SW 1271 (cell line): ENCODE results near the gene SASH1.

Experiments used
- DNase-seq, 2 experiments: peaks; one replicate each; lab custom pipeline; 2025; lab: John Stamatoyannopoulos, UW

The SASH1 gene

GRCh38 chr6:148404456-148405054, 61.9 kb downstream of the SASH1 start:
- DNase-seq: no peak

- DNase-seq: no peak
Observed at GRCh38 chr6:148405894-148406293, 63.3 kb downstream of the SASH1 start.

GRCh38 chr6:148406579-148407371, 64.1 kb downstream of the SASH1 start:
- no peak for DNase-seq

GRCh38 chr6:148407372-148407771, 64.7 kb downstream of the SASH1 start:
- peak in 1 of 2 experiments; percentile 21 for DNase-seq

GRCh38 chr6:148413321-148414091, 70.9 kb downstream of the SASH1 start:
- DNase-seq: no peak

DNA sequence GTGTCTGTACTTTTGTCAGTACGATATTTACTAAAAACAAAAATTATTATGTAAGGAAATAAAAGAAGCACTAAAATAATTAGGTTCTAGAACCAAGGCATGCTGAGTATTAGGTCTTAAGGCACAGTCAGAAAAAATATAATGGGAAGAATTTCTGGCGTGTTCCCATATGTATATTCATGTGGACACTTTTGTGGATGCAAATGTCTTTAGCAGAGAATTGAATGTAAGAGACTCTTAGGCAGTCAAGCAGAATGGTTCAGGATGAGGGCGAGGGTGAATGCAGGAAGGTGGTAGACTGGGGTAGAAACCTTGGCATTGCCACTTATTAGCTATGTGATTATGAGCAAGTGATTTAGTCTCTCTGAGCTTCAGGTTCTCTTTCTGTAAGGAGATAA, 71.5 kb downstream of the SASH1 start:
- DNase-seq: no peak

DNA sequence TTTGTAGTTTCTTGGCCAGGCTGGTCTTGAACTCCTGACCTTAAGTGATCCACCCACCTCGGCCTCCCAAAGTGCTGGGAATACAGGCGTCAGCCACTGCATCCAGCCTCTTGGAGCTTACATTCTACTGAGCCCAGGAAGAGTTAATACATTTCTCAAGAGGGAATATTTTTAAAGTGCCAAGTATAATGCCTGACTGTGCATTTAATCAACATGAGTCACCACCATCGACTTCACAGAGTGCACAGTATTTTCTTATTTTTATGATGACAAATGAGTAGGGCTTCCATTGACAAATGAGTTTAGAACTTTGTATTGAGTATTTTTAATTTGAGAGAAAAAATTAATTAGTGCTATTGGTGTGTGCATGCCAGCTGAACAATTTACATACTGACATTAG, 72.2 kb downstream of the SASH1 start:
- peak in 1 of 2 experiments; percentile 41 for DNase-seq

GRCh38 chr6:148415511-148416260, 73.0 kb downstream of the SASH1 start:
- no peak for DNase-seq

GRCh38 chr6:148416330-148416965, 73.8 kb downstream of the SASH1 start:
- DNase-seq: no peak

- DNase-seq: no peak
Observed at GRCh38 chr6:148417045-148417444, 74.4 kb downstream of the SASH1 start.

DNA sequence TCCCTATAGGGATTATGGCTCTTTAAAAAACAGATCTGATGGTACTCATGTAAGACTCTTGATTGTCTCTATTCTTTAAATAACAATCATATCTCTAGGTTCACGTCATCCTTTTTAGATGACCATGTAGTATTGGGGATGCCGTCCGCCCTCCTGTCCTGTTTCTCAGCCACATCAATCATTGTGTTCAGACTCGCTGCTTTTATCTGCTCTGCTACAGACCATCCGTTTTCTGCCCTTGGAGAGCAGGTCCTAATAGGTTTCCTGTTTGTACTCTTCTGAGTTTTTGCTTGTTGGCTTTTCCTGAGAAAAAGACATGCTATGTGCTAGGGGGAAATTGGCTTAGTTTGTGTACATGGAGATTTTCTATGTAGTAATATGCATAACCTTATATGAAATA, 76.8 kb downstream of the SASH1 start:
- no peak for DNase-seq

DNA sequence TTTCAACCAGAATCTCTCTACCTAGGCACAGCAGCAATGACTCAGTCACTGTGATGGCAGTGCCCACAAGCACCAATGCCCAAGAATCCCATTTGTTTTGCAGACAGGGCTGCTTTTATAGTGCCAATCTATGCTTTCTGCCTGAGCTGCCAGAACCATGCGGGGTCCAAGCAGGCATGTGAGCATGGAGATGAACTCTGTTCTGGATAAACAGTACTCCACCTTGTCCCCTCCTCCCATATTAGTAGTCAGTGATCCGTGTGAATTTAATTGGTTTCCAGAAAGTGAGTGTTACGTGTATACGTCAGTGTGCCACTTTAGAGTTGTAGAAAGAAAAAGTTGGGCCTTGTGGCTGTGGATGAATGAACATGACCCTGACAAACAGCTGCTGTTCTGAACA, 79.4 kb downstream of the SASH1 start:
- no peak for DNase-seq

DNA sequence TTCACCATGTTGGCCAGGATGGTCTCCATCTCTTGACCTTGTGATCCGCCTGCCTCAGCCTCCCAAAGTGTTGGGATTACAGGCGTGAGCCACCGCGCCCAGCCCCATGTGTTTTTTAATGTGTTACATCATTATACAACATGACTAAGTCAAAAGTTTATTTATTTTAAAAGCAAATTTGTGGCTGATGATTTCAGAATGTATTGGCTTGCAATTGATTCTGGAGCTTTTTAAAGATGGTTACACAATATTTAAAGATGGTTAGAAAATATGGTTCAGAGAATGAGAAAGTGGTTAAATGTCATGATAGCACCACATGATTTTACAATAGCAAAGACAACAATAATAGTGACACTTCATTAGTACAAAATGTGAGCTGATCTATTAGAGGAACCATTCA, 80.5 kb downstream of the SASH1 start:
- no peak for DNase-seq

DNA sequence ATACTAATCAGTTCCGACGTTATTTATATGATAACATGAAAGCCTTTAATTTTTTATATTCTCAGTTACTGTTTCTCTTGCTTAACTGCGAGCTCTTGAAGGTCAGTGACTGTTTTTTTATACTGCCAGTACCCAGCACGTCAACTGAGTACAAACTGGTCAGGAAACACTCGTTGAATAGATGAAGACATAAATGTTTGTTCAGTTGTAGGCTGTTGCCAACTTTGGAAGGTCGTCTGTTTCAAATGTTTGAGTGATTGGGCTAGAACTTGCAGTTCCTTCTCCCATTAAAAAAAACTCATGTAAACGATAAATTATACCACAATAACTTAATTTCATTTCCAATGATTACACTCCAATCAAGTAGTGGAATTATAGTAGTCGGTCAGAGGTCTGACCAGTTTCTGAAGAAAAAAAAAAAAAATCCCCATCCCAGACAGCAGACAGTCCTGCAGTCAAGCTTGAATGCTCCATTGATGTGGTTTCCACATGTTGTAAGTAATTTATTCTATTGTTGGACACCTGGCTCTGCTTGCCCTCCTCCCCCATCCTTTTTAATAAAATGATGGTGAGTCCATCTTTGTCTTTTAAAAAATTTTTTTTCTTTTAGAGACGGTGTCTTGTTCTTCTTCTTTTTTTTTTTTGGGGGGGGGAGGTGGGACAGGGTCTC, 81.1 kb downstream of the SASH1 start:
- no peak for DNase-seq

DNA sequence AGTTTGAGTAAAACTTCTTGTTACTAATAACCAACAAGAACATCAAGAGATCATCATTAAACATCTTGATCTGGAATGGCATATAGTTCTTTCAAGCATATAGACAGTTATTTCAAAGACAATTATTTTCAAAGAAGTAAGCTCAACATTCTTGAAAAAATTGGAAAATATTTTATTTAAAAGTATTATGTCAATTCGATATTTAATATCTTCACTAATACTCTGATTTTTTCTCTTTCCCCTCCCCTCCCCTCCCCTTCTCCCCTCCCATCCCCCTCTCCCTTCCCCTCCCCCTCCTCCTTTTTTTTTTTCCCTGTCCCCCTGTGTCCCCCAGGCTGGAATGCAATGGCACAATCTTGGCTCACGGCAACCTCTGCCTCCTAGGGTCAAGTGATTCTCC, 82.8 kb downstream of the SASH1 start:
- no peak for DNase-seq

- no peak for DNase-seq
Observed at GRCh38 chr6:148426317-148426977, 83.8 kb downstream of the SASH1 start.

DNA sequence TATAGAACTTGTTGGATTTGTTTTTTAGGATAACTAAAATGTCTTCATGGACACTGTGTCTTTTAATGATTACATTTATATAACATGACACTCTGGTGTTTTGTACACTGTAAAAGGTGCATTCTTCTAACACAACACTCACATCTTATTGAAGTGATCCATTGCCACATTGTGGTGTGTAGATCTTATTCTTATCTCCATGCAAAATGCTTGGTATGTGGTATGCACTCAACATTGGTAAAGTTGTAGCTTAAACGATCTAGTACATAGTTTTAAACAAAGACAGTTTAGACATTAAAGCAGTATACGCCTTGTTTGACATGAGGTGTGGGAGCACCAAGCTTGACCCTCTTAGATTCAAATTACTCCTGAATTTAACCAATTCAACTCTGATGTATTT, 84.7 kb downstream of the SASH1 start:
- DNase-seq: no peak

DNA sequence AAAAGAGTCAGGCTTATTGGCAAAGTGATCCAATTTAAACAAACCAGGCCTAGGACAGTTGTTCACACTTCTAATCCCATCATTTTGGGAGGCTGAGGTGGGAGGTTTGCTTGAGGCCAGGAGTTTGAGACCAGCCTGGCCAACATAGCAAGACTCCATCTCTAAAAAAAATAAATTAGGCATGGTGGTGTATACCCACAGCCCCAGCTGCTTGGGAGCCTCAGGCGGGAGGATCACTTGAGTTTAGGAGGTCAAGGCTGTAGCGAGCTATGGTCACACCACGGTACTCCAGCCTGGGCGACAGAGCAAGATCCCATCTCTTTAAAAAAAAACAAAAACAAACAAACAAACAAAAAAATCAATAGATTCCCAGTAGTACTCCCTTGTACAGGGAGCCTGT, 86.8 kb downstream of the SASH1 start:
- DNase-seq: no peak

DNA sequence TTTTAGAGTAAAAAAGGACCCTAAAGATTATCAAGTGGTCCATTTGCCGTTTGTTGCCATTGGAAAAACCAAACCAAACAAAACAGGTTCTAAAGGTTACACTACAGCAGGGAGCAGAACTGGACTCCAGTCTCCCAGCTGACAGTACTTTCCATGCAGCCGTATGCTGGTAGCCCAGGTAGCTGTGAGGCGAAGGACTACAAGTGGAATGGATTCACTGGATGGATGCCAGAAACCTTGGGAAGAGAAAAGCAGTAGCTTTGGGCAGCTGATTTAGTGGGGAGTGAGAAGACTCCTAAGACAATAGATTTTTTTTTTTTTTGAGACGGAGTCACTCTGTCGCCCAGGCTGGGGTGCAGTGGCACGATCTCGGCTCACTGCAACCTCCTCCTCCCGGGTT, 88.3 kb downstream of the SASH1 start:
- no peak for DNase-seq

DNA sequence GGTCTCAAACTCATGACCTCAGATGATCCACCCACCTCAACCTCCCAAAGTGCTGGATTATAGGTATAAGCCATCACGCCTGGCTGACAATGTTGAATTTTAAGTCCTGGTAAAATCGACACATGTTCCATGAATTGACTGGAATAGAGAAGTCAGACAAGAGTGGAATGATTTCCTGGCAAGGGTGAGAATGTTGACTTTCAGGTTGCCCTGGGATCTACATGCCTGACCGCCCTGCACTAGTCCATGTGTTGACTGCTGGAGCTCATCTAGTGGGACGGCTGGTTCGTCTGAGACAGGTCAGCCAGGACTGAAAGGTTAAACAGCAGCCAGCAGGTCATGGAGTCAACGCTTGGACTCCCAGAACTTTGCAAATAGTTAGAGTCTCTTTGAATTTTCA, 88.8 kb downstream of the SASH1 start:
- DNase-seq: no peak

- DNase-seq: no peak
Observed at GRCh38 chr6:148431840-148432239, 89.2 kb downstream of the SASH1 start.
